Left ventricle myocardium inferior (tissue), 1 donor: ENCODE measurements around the gene SCRN2. TPM values are rescaled to one million over a fixed set of nuclear protein-coding genes. Genes with fewer than 3 reads are reported as not detected.

Experiments
- DNase-seq: peaks from one replicate; pipeline ENCODE4 v3.0.0-alpha.2; 2020
- H3K27ac ChIP-seq: fragments of 200-600 bp; replicated peaks from 2 replicates; pipeline ENCODE4 v1.8.0; 2021
- H3K27me3 ChIP-seq: fragments of 200-600 bp; 2 replicates; pipeline ENCODE4 v1.8.0; 2021; ENCODE audit warnings: low read depth
- H3K36me3 ChIP-seq: fragments of 200-600 bp; 2 replicates; pipeline ENCODE4 v1.8.0; 2021
- H3K4me1 ChIP-seq: fragments of 200-600 bp; 2 replicates; pipeline ENCODE4 v1.8.0; 2021
- H3K4me3 ChIP-seq: fragments of 200-600 bp; 2 replicates; pipeline ENCODE4 v1.8.0; 2021; ENCODE audit warnings: mild to moderate bottlenecking, moderate library complexity
- H3K9me3 ChIP-seq: fragments of 200-600 bp; replicated peaks from 2 replicates; pipeline ENCODE4 v1.8.0; 2021
- CTCF ChIP-seq: fragments of 200-600 bp; IDR thresholded peaks from 2 replicates; pipeline ENCODE4 v1.8.0; 2021; ENCODE audit warnings: antibody characterized with exemption, mild to moderate bottlenecking, borderline replicate concordance
- intact Hi-C: fragments of 100-400 bp; cut with micrococcal nuclease; formaldehyde crosslinking; loops from one replicate; pipeline ENCODE4 v1.11.0; 2022
- total RNA-seq: library from RNA; stranded (reverse); fragmentation: NEBNext Ultra II Directional; extraction: Animal tissue kit (Norgen Biotek cat#: 25700); gene quantifications from one replicate; pipeline ENCODE4 v1.2.1, GENCODE V29; 2021
- donor health status: DM: no; HTN: yes; CAD: no; lungs with severe emphysema.

The SCRN2 gene
- total RNA-seq, 1 donor from 2014 or later: 27.1 TPM

- intact Hi-C loops: no loop called here
- Histone ChIP-seq H3K27ac (no peak overlapping the region), H3K4me3 (no peak overlapping the region), H3K36me3 (no peaks in the 10 kb centered on the region), H3K9me3 (no peaks in the 10 kb centered on the region), H3K4me1 (peaks cover 11% of the 10 kb centered on the region), H3K27me3 (peaks cover 69% of the 10 kb centered on the region)
- TF ChIP-seq CTCF: no peak
- DNase-seq: no peak
Observed at GRCh38 chr17:47879028-47879585, 38.0 kb upstream of the SCRN2 start.

- intact Hi-C loops: no loop called here
- H3K9me3 ChIP-seq: no peaks in the 10 kb centered on the region
- H3K27ac ChIP-seq: no peak overlapping the region
- H3K27me3 ChIP-seq: peaks cover 69% of the 10 kb centered on the region
- no peak overlapping the region for H3K4me3 ChIP-seq
- DNase-seq: no peak
- TF ChIP-seq CTCF: no peak
- H3K4me1 ChIP-seq: peaks cover 11% of the 10 kb centered on the region
- no peaks in the 10 kb centered on the region for H3K36me3 ChIP-seq
Observed at GRCh38 chr17:47878203-47879027, 37.3 kb upstream of the SCRN2 start.

GRCh38 chr17:47877368-47878034, 36.4 kb upstream of the SCRN2 start:
- no peak for DNase-seq

GRCh38 chr17:47875011-47875985, 34.2 kb upstream of the SCRN2 start:
- Histone ChIP-seq H3K36me3 (no peaks in the 10 kb centered on the region), H3K9me3 (no peaks in the 10 kb centered on the region), H3K27ac (no peak overlapping the region), H3K4me1 (no peaks in the 10 kb centered on the region), H3K27me3 (peaks cover 98% of the 10 kb centered on the region), H3K4me3 (no peak overlapping the region)
- DNase-seq: no peak
- no peak for TF ChIP-seq CTCF
- intact Hi-C loops: no loop called here

More at GRCh38 chr17:47877368-47878034, 36.4 kb upstream of the SCRN2 start:
- H3K4me3 ChIP-seq: no peak overlapping the region
- no peaks in the 10 kb centered on the region for H3K9me3 ChIP-seq
- H3K4me1 ChIP-seq: peaks cover 9% of the 10 kb centered on the region
- peaks cover 76% of the 10 kb centered on the region for H3K27me3 ChIP-seq
- H3K27ac ChIP-seq: no peak overlapping the region
- no peak for TF ChIP-seq CTCF
- intact Hi-C loops: no loop called here
- no peaks in the 10 kb centered on the region for H3K36me3 ChIP-seq
